HepG2 (cell line): Measurements from ENCODE around the gene PAPOLA. TPM values are rescaled to one million over a fixed set of nuclear protein-coding genes. Genes with fewer than 3 reads are reported as not detected.

Experiments used
- ATAC-seq: fragments of 200-7000 bp; cut with Tn5 transposase; 3 replicates; pipeline ENCODE4 v1.9.1; 2020; ENCODE audit warnings: mild to moderate bottlenecking, moderate library complexity
- BruUV-seq: library from RNA; stranded (reverse); fragments of 400-500 nt; replicated peaks from 2 replicates; lab custom pipeline; 2021; lab: Mats Ljungman, UMichigan
- CTCF ChIA-PET: fragments of 300-600 bp; formaldehyde crosslinking; extraction: SDS; loops from one replicate; lab custom pipeline; 2021; ENCODE audit warnings: low total read pairs, inconsistent platforms, low intra/inter-chr PET ratio; lab: Yijun Ruan, JAX
- POLR2A ChIA-PET: fragments of 350-600 bp; sonication (Branson Sonifier 250); formaldehyde crosslinking; loops from one replicate; lab custom pipeline; 2020; ENCODE audit warnings: antibody characterized with exemption, inconsistent platforms; lab: Yijun Ruan, JAX
- DNase-seq: peaks from one replicate; pipeline ENCODE4 v3.0.0-alpha.2; 2015; ENCODE audit warnings: low spot score
- FAIRE-seq: peaks from 3 replicates; lab custom pipeline; 2011; peaks lifted over from hg19 to GRCh38; lab: Jason Lieb, UNC
- H2AFZ ChIP-seq: one replicate; pipeline ENCODE4 v1.6.1; 2011; ENCODE audit warnings: low read length, inconsistent platforms
- H3K27ac ChIP-seq: fragments of 300-600 bp; 3 replicates; pipeline ENCODE4 v1.8.0; 2011; ENCODE audit warnings: mixed run types, mild to moderate bottlenecking, mixed read lengths, low read length, inconsistent platforms; ENCODE audit not compliant: insufficient read depth; ENCODE audit errors: extremely low read length
- H3K27me3 ChIP-seq, 2 experiments: fragments of 200-600 bp in 1 of 2; 2 replicates in 1 of 2; 3 replicates in 1 of 2; pipeline versions ENCODE4 v1.6.0 to v1.8.0; 2011; ENCODE audit warnings: low read length in 2 of 2, mild to moderate bottlenecking in 2 of 2, moderate library complexity in 2 of 2, inconsistent platforms in 1 of 2; ENCODE audit not compliant: insufficient read depth in 2 of 2, control insufficient read depth in 1 of 2
- H3K36me3 ChIP-seq, 2 experiments: fragments of 200-600 bp in 1 of 2; replicated peaks in 1 of 2; 2 replicates in 1 of 2; 3 replicates in 1 of 2; pipeline versions ENCODE4 v1.5.1 to v1.8.0; 2011; ENCODE audit warnings: low read length in 2 of 2, inconsistent platforms in 1 of 2; ENCODE audit not compliant: insufficient read depth in 2 of 2, control insufficient read depth in 1 of 2
- H3K4me1 ChIP-seq: 2 replicates; pipeline ENCODE4 v1.5.1; 2012; ENCODE audit warnings: low read length, inconsistent platforms; ENCODE audit not compliant: insufficient read depth
- H3K4me2 ChIP-seq: 2 replicates; pipeline ENCODE4 v1.6.0; 2011; ENCODE audit warnings: low read depth, low read length, inconsistent platforms
- H3K4me3 ChIP-seq, 3 experiments: fragments of 200-600 bp in 1 of 3; sonication (generic), shearing (Covaris generic) in 1 of 3; replicated peaks in 1 of 3; 2 replicates each; pipeline ENCODE4 v1.5.1; 2011 to 2016; ENCODE audit warnings: low read length in 3 of 3, inconsistent platforms in 2 of 3, low read depth in 2 of 3, mild to moderate bottlenecking in 2 of 3, control low read depth in 1 of 3, mixed read lengths in 1 of 3; ENCODE audit not compliant: insufficient read depth in 1 of 3
- H3K79me2 ChIP-seq: one replicate; pipeline ENCODE4 v1.6.1; 2011; ENCODE audit warnings: low read length, inconsistent platforms; ENCODE audit not compliant: insufficient read depth
- H3K9ac ChIP-seq: 2 replicates; pipeline ENCODE4 v1.6.0; 2011; ENCODE audit warnings: mild to moderate bottlenecking, low read depth, low read length, inconsistent platforms; ENCODE audit not compliant: insufficient read depth
- H3K9me3 ChIP-seq: 2 replicates; pipeline ENCODE4 v1.5.1; 2012; ENCODE audit warnings: mild to moderate bottlenecking, low read length
- H4K20me1 ChIP-seq: 2 replicates; pipeline ENCODE4 v1.6.0; 2011; ENCODE audit warnings: inconsistent platforms, mild to moderate bottlenecking, low read length, moderate library complexity; ENCODE audit not compliant: insufficient read depth
- ESRRA ChIP-seq: sonication (generic); formaldehyde crosslinking; IDR thresholded peaks from 2 replicates; pipeline ENCODE4 v1.5.1; 2020; ENCODE audit warnings: mild to moderate bottlenecking, low read depth, missing genetic modification reagents
- ETS1 ChIP-seq: sonication (generic); formaldehyde crosslinking; IDR thresholded peaks from 2 replicates; pipeline ENCODE4 v1.4.0; 2020; ENCODE audit warnings: missing genetic modification reagents
- NCOA2 ChIP-seq: sonication (generic); formaldehyde crosslinking; IDR thresholded peaks from 2 replicates; pipeline ENCODE4 v1.8.0; 2022; ENCODE audit warnings: inconsistent platforms
- POGK ChIP-seq: sonication (generic); formaldehyde crosslinking; conservative IDR thresholded peaks from 2 replicates; pipeline ENCODE4 v1.8.0; 2022; ENCODE audit warnings: mild to moderate bottlenecking, moderate library complexity, missing genetic modification reagents
- POGZ ChIP-seq: sonication (generic); formaldehyde crosslinking; IDR thresholded peaks from 2 replicates; pipeline ENCODE4 v1.4.0; 2020; ENCODE audit warnings: mild to moderate bottlenecking, missing genetic modification reagents
- POLR2G ChIP-seq: fragments of 200-400 bp; formaldehyde crosslinking; IDR thresholded peaks from 2 replicates; pipeline ENCODE4 v1.6.1; 2018; ENCODE audit warnings: mild to moderate bottlenecking, low read depth, low read length, moderate library complexity
- ZNF124 ChIP-seq: sonication (generic); formaldehyde crosslinking; IDR thresholded peaks from 2 replicates; pipeline ENCODE4 v1.4.0; 2020; ENCODE audit warnings: missing genetic modification reagents
- ZNF232 ChIP-seq: sonication (generic); formaldehyde crosslinking; IDR thresholded peaks from 2 replicates; pipeline ENCODE4 v1.4.0; 2020; ENCODE audit warnings: missing genetic modification reagents, borderline replicate concordance
- ZNF251 ChIP-seq: sonication (generic); formaldehyde crosslinking; IDR thresholded peaks from 2 replicates; pipeline ENCODE4 v1.9.0; 2021; ENCODE audit warnings: mild to moderate bottlenecking, missing genetic modification reagents
- ZNF317 ChIP-seq: sonication (generic); formaldehyde crosslinking; IDR thresholded peaks from 2 replicates; pipeline ENCODE4 v1.5.0; 2020; ENCODE audit warnings: mild to moderate bottlenecking, missing genetic modification reagents
- ZNF501 ChIP-seq: sonication (generic); formaldehyde crosslinking; IDR thresholded peaks from 2 replicates; pipeline ENCODE4 v1.5.1; 2020; ENCODE audit warnings: mild to moderate bottlenecking, moderate library complexity, missing genetic modification reagents
- ZNF605 ChIP-seq: sonication (generic); formaldehyde crosslinking; IDR thresholded peaks from 2 replicates; pipeline ENCODE4 v1.8.0; 2022; ENCODE audit warnings: mild to moderate bottlenecking, missing genetic modification reagents
- ZNF614 ChIP-seq: IDR thresholded peaks from 2 replicates; pipeline ENCODE4 v1.6.1; 2018; ENCODE audit warnings: missing biosample characterization, missing genetic modification reagents, inconsistent platforms, borderline replicate concordance
- ZNF660 ChIP-seq: sonication (generic); formaldehyde crosslinking; IDR thresholded peaks from 2 replicates; pipeline ENCODE4 v1.5.1; 2020; ENCODE audit warnings: mild to moderate bottlenecking, low read depth, missing genetic modification reagents, borderline replicate concordance
- ZNF7 ChIP-seq: IDR thresholded peaks from 2 replicates; pipeline ENCODE4 v1.6.1; 2016; ENCODE audit warnings: missing biosample characterization, missing genetic modification reagents
- ZNF724P ChIP-seq: sonication (generic); formaldehyde crosslinking; IDR thresholded peaks from 2 replicates; pipeline ENCODE4 v1.8.0; 2022; ENCODE audit warnings: missing genetic modification reagents, borderline replicate concordance
- ZNF737 ChIP-seq: sonication (generic); formaldehyde crosslinking; IDR thresholded peaks from 2 replicates; pipeline ENCODE4 v1.5.0; 2020; ENCODE audit warnings: missing genetic modification reagents, mild to moderate bottlenecking, borderline replicate concordance
- ZNF792 ChIP-seq: IDR thresholded peaks from 2 replicates; pipeline ENCODE4 v1.6.1; 2016
- ZNF879 ChIP-seq: sonication (generic); formaldehyde crosslinking; IDR thresholded peaks from 2 replicates; pipeline ENCODE4 v1.8.1; 2023; ENCODE audit warnings: missing genetic modification reagents
- WGBS: methylation state at CpG from one replicate; pipeline ENCODE4 v1.1.6; 2017; ENCODE audit warnings: low lambda C conversion rate; 5-methylcytosine and 5-hydroxymethylcytosine counted together
- in situ Hi-C: cut with HindIII; loops from 2 replicates; pipeline ENCODE4 v1.10.0; 2017; ENCODE audit warnings: low pct_unique_long_range_greater_than_20kb; ENCODE audit not compliant: extremely low pct_ligation_motif_present
- intact Hi-C: fragments of 100-400 bp; cut with micrococcal nuclease; formaldehyde crosslinking; loops from one replicate; pipeline ENCODE4 v1.10.0; 2022; ENCODE audit not compliant: unreplicated experiment
- polyA plus RNA-seq, 8 experiments: library from polyadenylated mRNA; depleted of rRNA in 3 of 8; stranded (reverse) in 7 of 8; unstranded in 1 of 8; fragments of >200 nt; fragmentation: Illumina TruSeq in 4 of 8; extraction: Trizol in 4 of 8; gene quantifications; 2 replicates each; pipeline versions ENCODE4 v1.2.1 to v1.2.3, GENCODE V29; 2011 to 2016; ENCODE audit warnings: low read depth in 4 of 8, missing spikeins in 1 of 8, mixed read lengths in 1 of 8; ENCODE audit not compliant: insufficient read depth in 1 of 8
- total RNA-seq, 5 experiments: library from RNA; depleted of rRNA; stranded (reverse); fragments of >200 nt; fragmentation: Illumina TruSeq; extraction: Trizol; gene quantifications; 2 replicates each; pipeline ENCODE4 v1.2.3, GENCODE V29; 2016; ENCODE audit warnings: low read depth in 1 of 5

The PAPOLA gene
- total and polyA plus RNA-seq, 2 of the 13 experiments (the other 11 are each of a cell fraction or from before 2014, with no cell fraction given): 103 to 151 TPM

GRCh38 chr14:96515731-96516130 is 13.5 kb downstream of the PAPOLA start:
- peaks cover 76% of the 10 kb centered on the region for H4K20me1 ChIP-seq
- H3K9ac ChIP-seq: no peak overlapping the region
- CTCF ChIA-PET: no interaction called here
- BruUV-seq: no TSS peak
- FAIRE-seq: no peak
- H3K4me1 ChIP-seq: peaks cover 53% of the 10 kb centered on the region
- TF ChIP-seq ESRRA (CRISPR knock-in tag) (no peak), ZNF614 (CRISPR knock-in tag) (no peak), NCOA2 (CRISPR knock-in tag) (no peak), ZNF317 (CRISPR knock-in tag) (no peak), ZNF737 (CRISPR knock-in tag) (no peak), ZNF879 (CRISPR knock-in tag) (no peak), ZNF501 (CRISPR knock-in tag) (no peak), ZNF724P (no peak), ZNF124 (CRISPR knock-in tag) (no peak), POLR2G (no peak), POGK (no peak), ETS1 (CRISPR knock-in tag) (no peak), ZNF605 (CRISPR knock-in tag) (no peak), ZNF792 (CRISPR knock-in tag) (no peak), ZNF660 (no peak), ZNF251 (CRISPR knock-in tag) (no peak), ZNF232 (CRISPR knock-in tag) (no peak), POGZ (CRISPR knock-in tag) (no peak), ZNF7 (CRISPR knock-in tag) (no peak)
- no peak overlapping the region for H3K27ac ChIP-seq
- in situ Hi-C loops: no loop called here
- H3K4me2 ChIP-seq: no peak overlapping the region
- peaks cover 93% of the 10 kb centered on the region for H3K79me2 ChIP-seq
- H3K4me3 ChIP-seq: no peak overlapping the region
- H3K36me3 ChIP-seq: peaks cover 0 to 1% of the 10 kb centered on the region in 2 experiments; a peak in 1 of 5 replicates
- POLR2A ChIA-PET: no interaction called here
- ATAC-seq: no peak
- H3K9me3 ChIP-seq: no peaks in the 10 kb centered on the region
- intact Hi-C loops: no loop called here
- no peak overlapping the region for H2AFZ ChIP-seq
- no peaks in the 10 kb centered on the region for H3K27me3 ChIP-seq
- WGBS: 100% methylated on average over 1 of the region's 1 CpG
- DNase-seq: no peak
